Endothelial cell of umbilical vein (primary cell): ENCODE data around the gene FBXO44. TPM values are rescaled to one million over a fixed set of nuclear protein-coding genes. Genes with fewer than 3 reads are reported as not detected.

Experiments
- BruUV-seq: library from RNA; stranded (reverse); fragments of 400-500 nt; replicated peaks from 2 replicates; lab custom pipeline; 2021; lab: Mats Ljungman, UMichigan
- CTCF ChIA-PET: fragments of 300-600, 350-600 bp; sonication (Branson Sonifier 250); formaldehyde crosslinking; loops from one replicate; lab custom pipeline; 2021; ENCODE audit warnings: antibody characterized with exemption, inconsistent platforms; lab: Charles Lee
- POLR2A ChIA-PET: fragments of 300-600, 350-600 bp; sonication (Branson Sonifier 250); formaldehyde crosslinking; loops from one replicate; lab custom pipeline; 2021; ENCODE audit warnings: antibody characterized with exemption, inconsistent platforms; lab: Charles Lee
- DNase-seq: peaks from one replicate; pipeline ENCODE4 v3.0.0-alpha.2; 2011; ENCODE audit warnings: low read depth, low spot score
- FAIRE-seq: peaks from 2 replicates; lab custom pipeline; 2011; peaks lifted over from hg19 to GRCh38; lab: Jason Lieb, UNC
- H2AFZ ChIP-seq: 2 replicates; pipeline ENCODE4 v1.6.0; 2012; ENCODE audit warnings: low read depth, low read length, control low read depth, inconsistent platforms
- H3K27ac ChIP-seq: 2 replicates; pipeline ENCODE4 v1.5.1; 2011; ENCODE audit warnings: low read depth, mild to moderate bottlenecking, control low read depth, low read length, moderate library complexity; ENCODE audit not compliant: insufficient read depth
- H3K27me3 ChIP-seq, 2 experiments: 2 replicates each; pipeline versions ENCODE4 v1.6.0 to v1.6.1; 2011; ENCODE audit warnings: low read length in 2 of 2, mixed read lengths in 1 of 2; ENCODE audit not compliant: control insufficient read depth in 2 of 2, insufficient read depth in 2 of 2
- H3K36me3 ChIP-seq, 2 experiments: 2 replicates in 1 of 2; 3 replicates in 1 of 2; pipeline ENCODE4 v1.5.1; 2011; ENCODE audit warnings: low read length in 2 of 2, mild to moderate bottlenecking in 1 of 2, moderate library complexity in 1 of 2; ENCODE audit not compliant: control insufficient read depth in 2 of 2, insufficient read depth in 2 of 2; ENCODE audit errors: extremely low read depth in 1 of 2
- H3K4me1 ChIP-seq: 3 replicates; pipeline ENCODE4 v1.5.1; 2011; ENCODE audit warnings: mild to moderate bottlenecking, low read length; ENCODE audit not compliant: control insufficient read depth, insufficient read depth; ENCODE audit errors: extremely low read depth
- H3K4me2 ChIP-seq: 2 replicates; pipeline ENCODE4 v1.6.1; 2011; ENCODE audit warnings: low read length, control low read depth, mixed read lengths; ENCODE audit not compliant: insufficient read depth
- H3K4me3 ChIP-seq, 3 experiments: fragments of 200-600 bp in 1 of 3; sonication (generic), shearing (Covaris generic) in 1 of 3; replicated peaks in 1 of 3; 2 replicates each; pipeline ENCODE4 v1.5.1; 2011 to 2016; ENCODE audit warnings: control low read depth in 3 of 3, low read length in 3 of 3, mild to moderate bottlenecking in 2 of 3, inconsistent platforms in 1 of 3, low read depth in 1 of 3, moderate library complexity in 1 of 3; ENCODE audit not compliant: insufficient read depth in 1 of 3
- H3K79me2 ChIP-seq: 2 replicates; pipeline ENCODE4 v1.6.0; 2012; ENCODE audit warnings: low read length, inconsistent platforms; ENCODE audit not compliant: control insufficient read depth, insufficient read depth
- H3K9ac ChIP-seq: replicated peaks from 2 replicates; pipeline ENCODE3; 2011; ENCODE audit warnings: low read length, control low read depth; ENCODE audit not compliant: insufficient read depth; ENCODE audit errors: extremely low read depth
- H3K9me1 ChIP-seq: replicated peaks from 3 replicates; pipeline ENCODE4 v1.6.0; 2011; ENCODE audit warnings: mild to moderate bottlenecking, low read length; ENCODE audit not compliant: control insufficient read depth, insufficient read depth; ENCODE audit errors: extremely low read depth
- H3K9me3 ChIP-seq: replicated peaks from 2 replicates; pipeline ENCODE4 v1.5.1; 2012; ENCODE audit warnings: low read length, inconsistent platforms; ENCODE audit not compliant: control insufficient read depth, insufficient read depth
- H4K20me1 ChIP-seq: replicated peaks from 2 replicates; pipeline ENCODE3; 2011; ENCODE audit warnings: mild to moderate bottlenecking, low read length; ENCODE audit not compliant: control insufficient read depth, insufficient read depth; ENCODE audit errors: extremely low read depth
- EZH2 ChIP-seq: IDR thresholded peaks from 2 replicates; pipeline ENCODE4 v1.6.1; 2012; ENCODE audit warnings: borderline replicate concordance, low read depth, mild to moderate bottlenecking, moderate library complexity, low read length, inconsistent platforms; ENCODE audit not compliant: severe bottlenecking
- FOS ChIP-seq: IDR thresholded peaks from 2 replicates; pipeline ENCODE4 v1.6.1; 2011; ENCODE audit warnings: mild to moderate bottlenecking, low read length, moderate library complexity, borderline replicate concordance; ENCODE audit not compliant: insufficient read depth
- GATA2 ChIP-seq: IDR thresholded peaks from 2 replicates; pipeline ENCODE4 v1.7.0; 2011; ENCODE audit warnings: low read depth, mild to moderate bottlenecking, moderate library complexity, mixed read lengths, low read length; ENCODE audit not compliant: insufficient read length, insufficient read depth
- JUN ChIP-seq: IDR thresholded peaks from 2 replicates; pipeline ENCODE4 v1.6.1; 2011; ENCODE audit warnings: borderline replicate concordance, low read depth; ENCODE audit not compliant: insufficient read length, insufficient read depth
- MYC ChIP-seq: IDR thresholded peaks from one replicate; pipeline ENCODE4 v1.6.1; 2011; ENCODE audit warnings: mild to moderate bottlenecking, low read depth, low read length
- POLR2A ChIP-seq: IDR thresholded peaks from 2 replicates; pipeline ENCODE4 v1.6.1; 2012; ENCODE audit warnings: low read depth, mild to moderate bottlenecking, control low read depth, low read length
- POLR2AphosphoS5 ChIP-seq: IDR thresholded peaks from 2 replicates; pipeline ENCODE4 v1.6.1; 2012; ENCODE audit warnings: low read depth, mild to moderate bottlenecking, control low read depth, low read length, moderate library complexity; ENCODE audit not compliant: insufficient read depth
- dilution Hi-C: fragments of 300-500 bp; cut with MboI; formaldehyde crosslinking; loops from one replicate; pipeline ENCODE4 v1.15.0; 2019; ENCODE audit warnings: low sequenced_read_pairs; ENCODE audit not compliant: extremely low pct_ligation_motif_present
- intact Hi-C: fragments of 100-400 bp; cut with micrococcal nuclease; formaldehyde crosslinking; loops from one replicate; pipeline ENCODE4 v1.10.0; 2022
- polyA plus RNA-seq, 4 experiments: library from polyadenylated mRNA; depleted of rRNA in 3 of 4; stranded (reverse) in 3 of 4; unstranded in 1 of 4; fragments of >200 nt; gene quantifications; 2 replicates each; pipeline versions ENCODE4 v1.2.1 to v1.2.3, GENCODE V29; 2011 to 2012; ENCODE audit warnings: missing spikeins in 1 of 4
- total RNA-seq: library from RNA; stranded (reverse); gene quantifications from 2 replicates; pipeline ENCODE4 v1.2.3, GENCODE V29; 2021
- TF ChIP-seq, protein P1 (sequence below): IDR thresholded peaks from 2 replicates; pipeline ENCODE4 v1.6.1; 2011; ENCODE audit not compliant: insufficient read depth, insufficient read length

The FBXO44 gene
- total and polyA plus RNA-seq, 2 donors (not counting 3 experiments of a cell fraction or from before 2014, with no cell fraction given), result 16.8 to 22.5 TPM

DNA sequence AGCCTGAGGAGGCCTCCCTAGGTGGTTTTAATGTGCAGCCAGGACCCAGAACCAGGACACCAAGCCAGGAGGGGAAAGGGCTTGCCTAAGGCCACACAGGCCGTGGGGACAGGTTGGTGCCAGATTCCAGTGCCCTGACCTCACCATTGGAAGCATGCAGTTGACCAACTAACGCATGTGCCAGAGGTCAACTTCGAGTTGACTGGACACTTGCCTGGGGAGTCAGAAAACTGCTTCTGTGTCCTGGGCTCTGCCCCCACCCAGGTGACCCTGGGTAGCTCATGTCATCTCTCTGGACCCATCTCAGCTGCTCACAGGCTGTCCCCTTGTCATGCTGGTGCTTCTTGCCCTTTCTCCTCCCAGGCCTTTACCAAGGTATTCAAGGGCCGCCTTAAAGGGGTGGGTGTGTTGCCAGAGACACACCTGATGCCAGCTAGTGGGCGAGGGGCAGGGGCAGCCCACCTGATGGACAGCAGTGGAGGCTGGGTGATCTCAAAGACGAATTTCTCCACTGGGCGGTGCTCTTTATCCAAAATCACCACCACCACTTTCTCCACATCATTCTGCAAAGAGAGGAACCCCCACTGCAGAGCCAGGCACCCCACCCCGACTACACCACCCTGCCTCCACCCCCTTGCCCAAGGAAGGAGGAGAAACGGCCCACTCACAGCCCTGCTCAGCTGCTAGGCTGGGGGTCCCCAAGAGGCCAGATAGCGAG lies 21.9 kb downstream of the FBXO44 start:
- peaks cover 0 to 14% of the 10 kb centered on the region in 2 experiments for H3K36me3 ChIP-seq
- FAIRE-seq (no peak), DNase-seq (no peak)
- no peaks in the 10 kb centered on the region for H3K79me2 ChIP-seq
- H2AFZ ChIP-seq, result no peak overlapping the region
- H3K4me1 ChIP-seq, result peaks cover 5% of the 10 kb centered on the region
- no TSS peak for BruUV-seq
- no peaks in the 10 kb centered on the region for H4K20me1 ChIP-seq
- dilution Hi-C loops (no loop called here), intact Hi-C loops (no loop called here)
- TF ChIP-seq JUN (no peak), POLR2A (no peak), FOS (no peak)
- H3K27me3 ChIP-seq, result no peaks in the 10 kb centered on the region
- no peaks in the 10 kb centered on the region for H3K9me1 ChIP-seq
- no peak overlapping the region for H3K4me2 ChIP-seq
- H3K9ac ChIP-seq, result no peak overlapping the region
- no peak overlapping the region for H3K27ac ChIP-seq
- no peaks in the 10 kb centered on the region for H3K9me3 ChIP-seq
- H3K4me3 ChIP-seq, result no peak overlapping the region
- ChIA-PET POLR2A (no interaction called here), CTCF (interaction anchor here (0.5 to 1.6 kb wide), 3 partner anchors 13 to 469 kb away, joined by 3 to 5 read pairs (median 4); partner anchors contain the start of gene FBXO6)

DNA sequence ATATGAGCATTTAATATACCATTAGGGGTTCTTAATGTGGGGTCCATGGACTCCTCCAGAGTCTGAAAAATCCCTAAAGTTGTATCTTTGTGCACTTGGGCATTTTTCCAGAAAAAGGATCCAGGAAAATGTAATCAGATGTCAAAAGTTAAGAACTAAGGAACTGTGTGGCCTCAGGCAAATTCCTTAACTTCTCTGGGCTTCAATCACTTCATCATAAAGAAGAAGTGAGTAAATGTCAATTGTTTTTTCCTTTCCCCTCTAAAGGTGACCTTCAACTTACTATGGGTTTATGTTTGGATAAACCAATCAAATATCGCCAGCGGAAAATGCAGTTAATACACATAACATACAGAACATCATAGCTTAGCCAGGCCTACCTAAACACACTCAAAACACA lies 23.8 kb downstream of the FBXO44 start:
- Histone ChIP-seq H3K27ac (no peak overlapping the region), H3K4me3 (no peak overlapping the region), H3K27me3 (peaks cover 3 to 6% of the 10 kb centered on the region in 2 experiments), H3K9me3 (no peaks in the 10 kb centered on the region), H3K9me1 (no peaks in the 10 kb centered on the region), H3K4me2 (no peak overlapping the region), H3K9ac (no peak overlapping the region), H3K79me2 (no peaks in the 10 kb centered on the region), H3K4me1 (peaks cover 7% of the 10 kb centered on the region), H4K20me1 (no peaks in the 10 kb centered on the region), H3K36me3 (peaks cover 0 to 14% of the 10 kb centered on the region in 2 experiments), H2AFZ (no peak overlapping the region)
- no peak for TF ChIP-seq EZH2
- no peak for TF ChIP-seq MYC
- TF ChIP-seq GATA2, result no peak
- TF ChIP-seq JUN, result no peak
- TF ChIP-seq POLR2A, result no peak
- no peak for TF ChIP-seq POLR2AphosphoS5
- TF ChIP-seq, protein P1, sequence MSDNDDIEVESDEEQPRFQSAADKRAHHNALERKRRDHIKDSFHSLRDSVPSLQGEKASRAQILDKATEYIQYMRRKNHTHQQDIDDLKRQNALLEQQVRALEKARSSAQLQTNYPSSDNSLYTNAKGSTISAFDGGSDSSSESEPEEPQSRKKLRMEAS, result no peak
- FAIRE-seq (no peak), DNase-seq (no peak)
- no TSS peak for BruUV-seq
- dilution Hi-C loops, result no loop called here
- ChIA-PET CTCF (interaction anchor here (1.0 kb wide), 1 partner anchor 28 kb away, joined by 5 read pairs; no protein-coding TSS in a partner anchor), POLR2A (no interaction called here)
- intact Hi-C loops, result no loop called here
